ENCODE measurements around the gene TRIM14.

The TRIM14 gene

DNA sequence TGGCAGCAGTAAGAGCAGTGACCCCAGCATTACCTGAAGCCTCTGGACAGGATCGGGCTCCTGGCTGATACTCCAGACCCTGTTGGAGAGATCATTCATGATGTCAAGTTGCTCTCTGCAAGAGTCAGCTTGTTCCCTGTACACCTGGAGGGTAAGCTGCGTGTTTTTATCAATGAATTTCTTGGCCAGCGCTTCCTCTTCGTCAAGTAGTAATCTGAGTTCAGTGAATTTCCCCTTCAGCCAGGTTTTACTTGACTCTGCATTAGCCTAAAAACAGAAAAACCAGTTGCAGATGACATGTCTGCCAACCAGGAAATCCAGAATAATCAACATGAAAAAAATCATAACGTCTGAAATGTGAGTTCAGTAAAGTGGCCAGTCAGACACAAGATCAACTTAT lies 19.1 kb downstream of the TRIM14 start:
- no peak for ATAC-seq

GRCh38 chr9:98099346-98099745 lies 19.7 kb downstream of the TRIM14 start:
- ATAC-seq, result no peak
- TF ChIP-seq ESRRG (CRISPR knock-in tag; IDR thresholded peaks at IDR 0.05) (no peak), ZFP3 (CRISPR knock-in tag; IDR thresholded peaks at IDR 0.05) (no peak), BACH2 (CRISPR knock-in tag; IDR thresholded peaks at IDR 0.05; ENCODE audit: borderline replicate concordance) (no peak), ZNF8 (CRISPR knock-in tag; IDR thresholded peaks at IDR 0.05) (no peak), ZNF70 (CRISPR knock-in tag; IDR thresholded peaks at IDR 0.05) (no peak), ZNF565 (CRISPR knock-in tag; conservative IDR thresholded peaks at IDR 0.05; ENCODE audit: low read depth) (no peak), CSRNP3 (CRISPR knock-in tag; IDR thresholded peaks at IDR 0.05) (no peak), ZFP30 (CRISPR knock-in tag; IDR thresholded peaks at IDR 0.05) (no peak), RARB (CRISPR knock-in tag; IDR thresholded peaks at IDR 0.05) (no peak), GLIS3 (CRISPR knock-in tag; IDR thresholded peaks at IDR 0.05) (no peak), ZC3H10 (CRISPR knock-in tag; IDR thresholded peaks at IDR 0.05) (no peak), TOX (CRISPR knock-in tag; IDR thresholded peaks at IDR 0.05; ENCODE audit: borderline replicate concordance) (no peak), TSHZ2 (CRISPR knock-in tag; IDR thresholded peaks at IDR 0.05) (no peak), SNAI2 (CRISPR knock-in tag; IDR thresholded peaks at IDR 0.05) (no peak), OSR1 (CRISPR knock-in tag; IDR thresholded peaks at IDR 0.05) (no peak), PPARA (CRISPR knock-in tag; IDR thresholded peaks at IDR 0.05; ENCODE audit: borderline replicate concordance) (no peak), TCF4 (CRISPR knock-in tag; IDR thresholded peaks at IDR 0.05; ENCODE audit: borderline replicate concordance) (no peak)
- TF ChIP-seq, protein P1, sequence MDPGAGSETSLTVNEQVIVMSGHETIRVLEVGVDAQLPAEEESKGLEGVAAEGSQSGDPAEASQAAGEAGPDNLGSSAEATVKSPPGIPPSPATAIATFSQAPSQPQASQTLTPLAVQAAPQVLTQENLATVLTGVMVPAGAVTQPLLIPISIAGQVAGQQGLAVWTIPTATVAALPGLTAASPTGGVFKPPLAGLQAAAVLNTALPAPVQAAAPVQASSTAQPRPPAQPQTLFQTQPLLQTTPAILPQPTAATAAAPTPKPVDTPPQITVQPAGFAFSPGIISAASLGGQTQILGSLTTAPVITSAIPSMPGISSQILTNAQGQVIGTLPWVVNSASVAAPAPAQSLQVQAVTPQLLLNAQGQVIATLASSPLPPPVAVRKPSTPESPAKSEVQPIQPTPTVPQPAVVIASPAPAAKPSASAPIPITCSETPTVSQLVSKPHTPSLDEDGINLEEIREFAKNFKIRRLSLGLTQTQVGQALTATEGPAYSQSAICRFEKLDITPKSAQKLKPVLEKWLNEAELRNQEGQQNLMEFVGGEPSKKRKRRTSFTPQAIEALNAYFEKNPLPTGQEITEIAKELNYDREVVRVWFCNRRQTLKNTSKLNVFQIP (CRISPR knock-in tag; IDR thresholded peaks at IDR 0.05; ENCODE audit: borderline replicate concordance, low read depth), result no peak
- TF ChIP-seq, protein P2, sequence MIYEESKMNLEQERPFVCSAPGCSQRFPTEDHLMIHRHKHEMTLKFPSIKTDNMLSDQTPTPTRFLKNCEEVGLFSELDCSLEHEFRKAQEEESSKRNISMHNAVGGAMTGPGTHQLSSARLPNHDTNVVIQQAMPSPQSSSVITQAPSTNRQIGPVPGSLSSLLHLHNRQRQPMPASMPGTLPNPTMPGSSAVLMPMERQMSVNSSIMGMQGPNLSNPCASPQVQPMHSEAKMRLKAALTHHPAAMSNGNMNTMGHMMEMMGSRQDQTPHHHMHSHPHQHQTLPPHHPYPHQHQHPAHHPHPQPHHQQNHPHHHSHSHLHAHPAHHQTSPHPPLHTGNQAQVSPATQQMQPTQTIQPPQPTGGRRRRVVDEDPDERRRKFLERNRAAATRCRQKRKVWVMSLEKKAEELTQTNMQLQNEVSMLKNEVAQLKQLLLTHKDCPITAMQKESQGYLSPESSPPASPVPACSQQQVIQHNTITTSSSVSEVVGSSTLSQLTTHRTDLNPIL (CRISPR knock-in tag; IDR thresholded peaks at IDR 0.05; ENCODE audit: low read depth), result no peak

More for the DNA sequence above, 19.1 kb downstream of the TRIM14 start:
- TF ChIP-seq CSRNP3 (CRISPR knock-in tag; IDR thresholded peaks at IDR 0.05) (no peak), GLIS3 (CRISPR knock-in tag; IDR thresholded peaks at IDR 0.05) (no peak), ZNF565 (CRISPR knock-in tag; conservative IDR thresholded peaks at IDR 0.05; ENCODE audit: low read depth) (no peak), TOX (CRISPR knock-in tag; IDR thresholded peaks at IDR 0.05; ENCODE audit: borderline replicate concordance) (no peak), ZC3H10 (CRISPR knock-in tag; IDR thresholded peaks at IDR 0.05) (no peak), TCF4 (CRISPR knock-in tag; IDR thresholded peaks at IDR 0.05; ENCODE audit: borderline replicate concordance) (no peak), PPARA (CRISPR knock-in tag; IDR thresholded peaks at IDR 0.05; ENCODE audit: borderline replicate concordance) (no peak), ZFP3 (CRISPR knock-in tag; IDR thresholded peaks at IDR 0.05) (no peak), SNAI2 (CRISPR knock-in tag; IDR thresholded peaks at IDR 0.05) (no peak), OSR1 (CRISPR knock-in tag; IDR thresholded peaks at IDR 0.05) (no peak), ZNF8 (CRISPR knock-in tag; IDR thresholded peaks at IDR 0.05) (no peak), ZNF70 (CRISPR knock-in tag; IDR thresholded peaks at IDR 0.05) (no peak), ZFP30 (CRISPR knock-in tag; IDR thresholded peaks at IDR 0.05) (no peak), ISL1 (CRISPR knock-in tag; IDR thresholded peaks at IDR 0.05) (no peak), CSDC2 (CRISPR knock-in tag; IDR thresholded peaks at IDR 0.05) (no peak), ARNTL (CRISPR knock-in tag; IDR thresholded peaks at IDR 0.05; ENCODE audit: borderline replicate concordance, low read depth) (no peak), BACH2 (CRISPR knock-in tag; IDR thresholded peaks at IDR 0.05; ENCODE audit: borderline replicate concordance) (no peak)
- TF ChIP-seq, protein P1 (CRISPR knock-in tag; IDR thresholded peaks at IDR 0.05; ENCODE audit: borderline replicate concordance, low read depth), result no peak
- TF ChIP-seq, protein P3, sequence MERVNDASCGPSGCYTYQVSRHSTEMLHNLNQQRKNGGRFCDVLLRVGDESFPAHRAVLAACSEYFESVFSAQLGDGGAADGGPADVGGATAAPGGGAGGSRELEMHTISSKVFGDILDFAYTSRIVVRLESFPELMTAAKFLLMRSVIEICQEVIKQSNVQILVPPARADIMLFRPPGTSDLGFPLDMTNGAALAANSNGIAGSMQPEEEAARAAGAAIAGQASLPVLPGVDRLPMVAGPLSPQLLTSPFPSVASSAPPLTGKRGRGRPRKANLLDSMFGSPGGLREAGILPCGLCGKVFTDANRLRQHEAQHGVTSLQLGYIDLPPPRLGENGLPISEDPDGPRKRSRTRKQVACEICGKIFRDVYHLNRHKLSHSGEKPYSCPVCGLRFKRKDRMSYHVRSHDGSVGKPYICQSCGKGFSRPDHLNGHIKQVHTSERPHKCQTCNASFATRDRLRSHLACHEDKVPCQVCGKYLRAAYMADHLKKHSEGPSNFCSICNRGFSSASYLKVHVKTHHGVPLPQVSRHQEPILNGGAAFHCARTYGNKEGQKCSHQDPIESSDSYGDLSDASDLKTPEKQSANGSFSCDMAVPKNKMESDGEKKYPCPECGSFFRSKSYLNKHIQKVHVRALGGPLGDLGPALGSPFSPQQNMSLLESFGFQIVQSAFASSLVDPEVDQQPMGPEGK (CRISPR knock-in tag; IDR thresholded peaks at IDR 0.05; ENCODE audit: borderline replicate concordance), result no peak
